Ishikawa (cell line): Measurements from ENCODE around the gene USP32.

Source experiments
- CEBPB ChIP-seq: IDR thresholded peaks from 2 replicates; pipeline ENCODE4 v1.6.1; 2012
- CREB1 ChIP-seq: IDR thresholded peaks from 2 replicates; pipeline ENCODE4 v1.6.1; 2012; ENCODE audit warnings: low read depth
- EP300 ChIP-seq: IDR thresholded peaks from 2 replicates; pipeline ENCODE4 v1.6.1; 2012; ENCODE audit warnings: borderline replicate concordance
- FOXM1 ChIP-seq: IDR thresholded peaks from 2 replicates; pipeline ENCODE4 v1.6.1; 2012; ENCODE audit warnings: low read depth, borderline replicate concordance
- NFIC ChIP-seq: IDR thresholded peaks from 2 replicates; pipeline ENCODE4 v1.6.1; 2012
- RAD21 ChIP-seq: IDR thresholded peaks from 2 replicates; pipeline ENCODE4 v1.6.1; 2012; ENCODE audit warnings: low read depth
- TAF1 ChIP-seq: IDR thresholded peaks from 2 replicates; pipeline ENCODE4 v1.6.1; 2012; ENCODE audit warnings: low read depth, mild to moderate bottlenecking
- TCF12 ChIP-seq: IDR thresholded peaks from 2 replicates; pipeline ENCODE4 v1.6.1; 2012; ENCODE audit warnings: low read depth
- TEAD4 ChIP-seq: IDR thresholded peaks from 2 replicates; pipeline ENCODE4 v1.6.1; 2012
- YY1 ChIP-seq: IDR thresholded peaks from 2 replicates; pipeline ENCODE4 v1.6.1; 2012; ENCODE audit warnings: low read depth
- ZBTB7A ChIP-seq: IDR thresholded peaks from 2 replicates; pipeline ENCODE4 v1.6.1; 2012; ENCODE audit warnings: low read depth
- TF ChIP-seq, protein P1 (sequence below): IDR thresholded peaks from 2 replicates; pipeline ENCODE4 v1.6.1; 2012; ENCODE audit warnings: low read depth, mild to moderate bottlenecking

DNA sequence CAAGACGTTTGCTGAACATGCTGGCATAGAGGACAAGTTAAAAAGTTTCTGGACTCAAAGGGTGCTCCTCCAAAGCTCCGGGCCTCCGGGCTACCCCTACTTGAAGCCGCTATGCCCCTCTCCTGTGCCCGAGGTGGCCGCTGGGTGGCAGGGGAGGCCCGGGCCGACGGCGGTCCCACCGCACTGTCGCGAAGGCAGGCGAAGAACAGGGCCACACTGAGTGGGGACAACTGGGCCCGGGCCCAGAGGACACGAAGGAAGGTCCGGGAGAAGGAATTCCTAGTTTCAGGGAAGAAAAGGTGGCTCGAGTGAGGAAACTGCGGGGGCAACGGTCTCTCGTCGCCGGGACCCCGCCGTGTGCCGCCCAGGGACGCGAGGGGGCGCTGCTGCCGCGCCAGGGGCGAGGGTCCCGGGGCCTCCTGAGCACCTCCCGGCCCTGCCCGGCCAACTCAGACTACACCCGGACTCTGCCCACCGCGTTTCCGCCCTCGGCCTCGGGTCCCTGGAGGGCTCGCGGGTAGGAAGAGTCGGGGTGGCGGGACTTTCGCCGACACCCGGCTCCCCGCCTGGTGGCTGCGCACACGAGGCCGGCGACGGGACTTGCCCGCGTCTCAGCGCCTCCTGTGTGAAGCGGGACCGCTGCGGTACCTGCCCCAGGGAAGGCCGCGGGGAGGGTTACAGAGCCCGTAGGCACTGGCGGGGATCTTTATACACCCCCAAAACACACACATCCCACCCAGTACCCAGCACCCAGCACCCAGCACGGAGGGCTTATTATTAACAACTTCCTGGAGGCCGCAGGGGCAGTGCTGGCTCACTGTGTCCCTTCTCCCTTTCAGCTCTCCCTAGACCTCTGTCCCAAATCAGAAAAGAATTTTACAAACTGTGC, 29.6 kb upstream of the USP32 start:
- TF ChIP-seq CREB1 (no peak), TAF1 (no peak), FOXM1 (no peak), EP300 (no peak), TEAD4 (no peak), CEBPB (no peak), ZBTB7A (no peak), RAD21 (no peak), NFIC (no peak), YY1 (no peak), TCF12 (no peak)
- TF ChIP-seq, protein P1, sequence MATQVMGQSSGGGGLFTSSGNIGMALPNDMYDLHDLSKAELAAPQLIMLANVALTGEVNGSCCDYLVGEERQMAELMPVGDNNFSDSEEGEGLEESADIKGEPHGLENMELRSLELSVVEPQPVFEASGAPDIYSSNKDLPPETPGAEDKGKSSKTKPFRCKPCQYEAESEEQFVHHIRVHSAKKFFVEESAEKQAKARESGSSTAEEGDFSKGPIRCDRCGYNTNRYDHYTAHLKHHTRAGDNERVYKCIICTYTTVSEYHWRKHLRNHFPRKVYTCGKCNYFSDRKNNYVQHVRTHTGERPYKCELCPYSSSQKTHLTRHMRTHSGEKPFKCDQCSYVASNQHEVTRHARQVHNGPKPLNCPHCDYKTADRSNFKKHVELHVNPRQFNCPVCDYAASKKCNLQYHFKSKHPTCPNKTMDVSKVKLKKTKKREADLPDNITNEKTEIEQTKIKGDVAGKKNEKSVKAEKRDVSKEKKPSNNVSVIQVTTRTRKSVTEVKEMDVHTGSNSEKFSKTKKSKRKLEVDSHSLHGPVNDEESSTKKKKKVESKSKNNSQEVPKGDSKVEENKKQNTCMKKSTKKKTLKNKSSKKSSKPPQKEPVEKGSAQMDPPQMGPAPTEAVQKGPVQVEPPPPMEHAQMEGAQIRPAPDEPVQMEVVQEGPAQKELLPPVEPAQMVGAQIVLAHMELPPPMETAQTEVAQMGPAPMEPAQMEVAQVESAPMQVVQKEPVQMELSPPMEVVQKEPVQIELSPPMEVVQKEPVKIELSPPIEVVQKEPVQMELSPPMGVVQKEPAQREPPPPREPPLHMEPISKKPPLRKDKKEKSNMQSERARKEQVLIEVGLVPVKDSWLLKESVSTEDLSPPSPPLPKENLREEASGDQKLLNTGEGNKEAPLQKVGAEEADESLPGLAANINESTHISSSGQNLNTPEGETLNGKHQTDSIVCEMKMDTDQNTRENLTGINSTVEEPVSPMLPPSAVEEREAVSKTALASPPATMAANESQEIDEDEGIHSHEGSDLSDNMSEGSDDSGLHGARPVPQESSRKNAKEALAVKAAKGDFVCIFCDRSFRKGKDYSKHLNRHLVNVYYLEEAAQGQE, result no peak
